Panc1 (cell line): ENCODE results near the gene LGR4.

Experiments
- POLR2AphosphoS5 ChIP-seq: IDR thresholded peaks from 2 replicates; pipeline ENCODE4 v1.6.1; 2012; ENCODE audit warnings: mild to moderate bottlenecking, low read depth, low read length, moderate library complexity
- TCF7L2 ChIP-seq: IDR thresholded peaks from 2 replicates; pipeline ENCODE4 v1.6.1; 2011; ENCODE audit warnings: mild to moderate bottlenecking, low read depth, low read length, inconsistent platforms
- TF ChIP-seq, protein P1 (sequence below): fragments of 450-650 bp; IDR thresholded peaks from 2 replicates; pipeline ENCODE4 v1.5.1; 2017; ENCODE audit warnings: mild to moderate bottlenecking

DNA sequence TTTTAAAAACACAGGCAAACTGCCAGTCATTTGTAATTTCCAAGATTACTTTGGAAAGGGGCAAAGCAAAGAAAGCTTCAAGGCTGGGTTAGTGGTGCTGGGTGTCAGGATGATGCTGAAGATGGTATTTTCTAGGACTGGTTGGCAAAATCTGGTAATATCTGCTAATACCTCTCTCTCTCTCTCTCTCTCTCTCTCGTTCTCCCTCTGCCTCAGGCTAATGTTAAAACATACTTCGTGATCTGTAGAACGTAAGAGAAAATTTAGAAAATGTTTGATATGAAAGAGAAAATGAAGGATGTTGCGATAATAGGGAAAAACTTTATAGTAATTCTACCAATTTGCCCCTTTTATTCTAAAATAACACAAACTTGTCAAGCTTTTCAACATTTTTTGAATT lies 9.4 kb upstream of the LGR4 start:
- no peak for TF ChIP-seq POLR2AphosphoS5
- no peak for TF ChIP-seq TCF7L2
- TF ChIP-seq, protein P1, sequence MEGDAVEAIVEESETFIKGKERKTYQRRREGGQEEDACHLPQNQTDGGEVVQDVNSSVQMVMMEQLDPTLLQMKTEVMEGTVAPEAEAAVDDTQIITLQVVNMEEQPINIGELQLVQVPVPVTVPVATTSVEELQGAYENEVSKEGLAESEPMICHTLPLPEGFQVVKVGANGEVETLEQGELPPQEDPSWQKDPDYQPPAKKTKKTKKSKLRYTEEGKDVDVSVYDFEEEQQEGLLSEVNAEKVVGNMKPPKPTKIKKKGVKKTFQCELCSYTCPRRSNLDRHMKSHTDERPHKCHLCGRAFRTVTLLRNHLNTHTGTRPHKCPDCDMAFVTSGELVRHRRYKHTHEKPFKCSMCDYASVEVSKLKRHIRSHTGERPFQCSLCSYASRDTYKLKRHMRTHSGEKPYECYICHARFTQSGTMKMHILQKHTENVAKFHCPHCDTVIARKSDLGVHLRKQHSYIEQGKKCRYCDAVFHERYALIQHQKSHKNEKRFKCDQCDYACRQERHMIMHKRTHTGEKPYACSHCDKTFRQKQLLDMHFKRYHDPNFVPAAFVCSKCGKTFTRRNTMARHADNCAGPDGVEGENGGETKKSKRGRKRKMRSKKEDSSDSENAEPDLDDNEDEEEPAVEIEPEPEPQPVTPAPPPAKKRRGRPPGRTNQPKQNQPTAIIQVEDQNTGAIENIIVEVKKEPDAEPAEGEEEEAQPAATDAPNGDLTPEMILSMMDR, result no peak
